Endodermal cell (in vitro differentiated cells): ENCODE results near the gene DXO. TPM values are rescaled to one million over a fixed set of nuclear protein-coding genes. Genes with fewer than 3 reads are reported as not detected.

ENCODE experiments used
- DNase-seq: peaks from one replicate; pipeline ENCODE4 v3.0.0-alpha.2; 2017
- H3K27ac ChIP-seq: 2 replicates; pipeline ENCODE4 v1.5.1; 2013; ENCODE audit warnings: mild to moderate bottlenecking, low read depth, low read length, moderate library complexity
- H3K27me3 ChIP-seq: 2 replicates; pipeline ENCODE4 v1.6.1; 2013; ENCODE audit warnings: mild to moderate bottlenecking, low read length, moderate library complexity; ENCODE audit not compliant: insufficient read depth, control insufficient read depth, poor library complexity, severe bottlenecking
- H3K36me3 ChIP-seq: 2 replicates; pipeline ENCODE4 v1.7.0; 2013; ENCODE audit warnings: mild to moderate bottlenecking, low read length, moderate library complexity; ENCODE audit not compliant: control insufficient read depth, insufficient read depth
- H3K4me1 ChIP-seq: one replicate; pipeline ENCODE4 v1.7.0; 2013; ENCODE audit warnings: low read length; ENCODE audit not compliant: control insufficient read depth, insufficient read depth
- H3K4me3 ChIP-seq: 2 replicates; pipeline ENCODE4 v1.5.1; 2013; ENCODE audit warnings: mild to moderate bottlenecking, low read length, moderate library complexity
- H3K9ac ChIP-seq: 2 replicates; pipeline ENCODE4 v1.6.1; 2013; ENCODE audit warnings: mild to moderate bottlenecking, low read length, moderate library complexity; ENCODE audit not compliant: poor library complexity, severe bottlenecking; ENCODE audit errors: extremely low read depth
- H3K9me3 ChIP-seq: 2 replicates; pipeline ENCODE4 v1.6.1; 2013; ENCODE audit warnings: mild to moderate bottlenecking, low read length, moderate library complexity; ENCODE audit not compliant: control insufficient read depth
- H3K27ac Mint-ChIP-seq: 2 replicates; pipeline ENCODE4 v1.8.0; 2020; ENCODE audit warnings: mixed read lengths
- H3K27me3 Mint-ChIP-seq: 2 replicates; pipeline ENCODE4 v1.8.0; 2021; ENCODE audit warnings: mild to moderate bottlenecking, mixed read lengths; ENCODE audit not compliant: insufficient read depth
- H3K36me3 Mint-ChIP-seq: 2 replicates; pipeline ENCODE4 v1.8.0; 2020; ENCODE audit warnings: low read depth, mixed read lengths
- H3K4me1 Mint-ChIP-seq: 2 replicates; pipeline ENCODE4 v1.8.0; 2020; ENCODE audit warnings: mixed read lengths
- H3K4me3 Mint-ChIP-seq: 2 replicates; pipeline ENCODE4 v1.8.0; 2020; ENCODE audit warnings: mild to moderate bottlenecking, moderate library complexity, mixed read lengths
- H3K9me3 Mint-ChIP-seq: 2 replicates; pipeline ENCODE4 v1.8.0; 2020; ENCODE audit warnings: mild to moderate bottlenecking, mixed read lengths
- WGBS, 2 experiments: methylation state at CpG; one replicate each; pipeline versions ENCODE4 v1.1.5 to v1.1.7; 2013; ENCODE audit warnings: missing lambda C conversion rate in 2 of 2, mixed read lengths in 1 of 2; ENCODE audit not compliant: insufficient coverage in 1 of 2, insufficient read length in 1 of 2; 5-methylcytosine and 5-hydroxymethylcytosine counted together
- total RNA-seq, 2 donors: library from RNA; stranded (reverse); fragmentation: NEBNext Ultra II Directional in 1 of 2; extraction: Animal tissue kit (Norgen Biotek cat#: 25700) in 1 of 2; gene quantifications; 2 replicates in 1 of 2; 3 replicates in 1 of 2; pipeline ENCODE4 v1.2.1, GENCODE V29; 2021
- TF ChIP-seq, protein P1 (sequence below): fragments of 200-600 bp; sonication (generic); conservative IDR thresholded peaks from 2 replicates; pipeline ENCODE4 v1.5.0; 2021; ENCODE audit warnings: antibody characterized with exemption, mild to moderate bottlenecking

The DXO gene
- total RNA-seq, 2 donors from 2014 or later, result 19.2 to 22.3 TPM

DNA sequence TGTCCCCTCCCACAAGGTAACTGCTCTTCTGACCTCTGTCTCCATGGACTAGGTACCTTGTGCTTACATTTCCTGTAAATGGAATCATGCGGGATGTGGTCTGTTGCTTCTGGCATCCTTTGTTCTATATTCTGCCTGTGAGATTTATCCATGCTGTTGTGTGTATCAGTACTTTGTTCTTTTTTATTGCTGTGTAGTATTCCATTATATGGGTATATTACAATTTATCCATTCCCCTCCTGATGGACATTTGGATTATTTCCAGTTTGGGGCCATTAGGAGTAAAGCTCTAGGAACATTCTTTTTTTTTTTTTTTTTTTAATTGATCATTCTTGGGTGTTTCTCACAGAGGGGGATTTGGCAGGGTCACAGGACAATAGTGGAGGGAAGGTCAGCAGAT, 41.0 kb downstream of the DXO start:
- no peak for DNase-seq
- Mint-ChIP-seq H3K4me1 (no peaks in the 10 kb centered on the region), H3K27ac (no peak overlapping the region), H3K27me3 (peaks cover 29% of the 10 kb centered on the region), H3K36me3 (no peaks in the 10 kb centered on the region), H3K4me3 (no peak overlapping the region), H3K9me3 (peaks cover 19% of the 10 kb centered on the region)
- Histone ChIP-seq H3K36me3 (no peaks in the 10 kb centered on the region), H3K27me3 (peaks cover 9% of the 10 kb centered on the region), H3K27ac (no peak overlapping the region), H3K9ac (no peak overlapping the region), H3K9me3 (no peaks in the 10 kb centered on the region), H3K4me1 (no peaks in the 10 kb centered on the region), H3K4me3 (no peak overlapping the region)
- TF ChIP-seq, protein P1, sequence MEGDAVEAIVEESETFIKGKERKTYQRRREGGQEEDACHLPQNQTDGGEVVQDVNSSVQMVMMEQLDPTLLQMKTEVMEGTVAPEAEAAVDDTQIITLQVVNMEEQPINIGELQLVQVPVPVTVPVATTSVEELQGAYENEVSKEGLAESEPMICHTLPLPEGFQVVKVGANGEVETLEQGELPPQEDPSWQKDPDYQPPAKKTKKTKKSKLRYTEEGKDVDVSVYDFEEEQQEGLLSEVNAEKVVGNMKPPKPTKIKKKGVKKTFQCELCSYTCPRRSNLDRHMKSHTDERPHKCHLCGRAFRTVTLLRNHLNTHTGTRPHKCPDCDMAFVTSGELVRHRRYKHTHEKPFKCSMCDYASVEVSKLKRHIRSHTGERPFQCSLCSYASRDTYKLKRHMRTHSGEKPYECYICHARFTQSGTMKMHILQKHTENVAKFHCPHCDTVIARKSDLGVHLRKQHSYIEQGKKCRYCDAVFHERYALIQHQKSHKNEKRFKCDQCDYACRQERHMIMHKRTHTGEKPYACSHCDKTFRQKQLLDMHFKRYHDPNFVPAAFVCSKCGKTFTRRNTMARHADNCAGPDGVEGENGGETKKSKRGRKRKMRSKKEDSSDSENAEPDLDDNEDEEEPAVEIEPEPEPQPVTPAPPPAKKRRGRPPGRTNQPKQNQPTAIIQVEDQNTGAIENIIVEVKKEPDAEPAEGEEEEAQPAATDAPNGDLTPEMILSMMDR, result no peak
- 100% methylated on average over 1 of the region's 1 CpG; no CpG with 5 or more reads in 1 of the 2 experiments for WGBS, 2 experiments

DNA sequence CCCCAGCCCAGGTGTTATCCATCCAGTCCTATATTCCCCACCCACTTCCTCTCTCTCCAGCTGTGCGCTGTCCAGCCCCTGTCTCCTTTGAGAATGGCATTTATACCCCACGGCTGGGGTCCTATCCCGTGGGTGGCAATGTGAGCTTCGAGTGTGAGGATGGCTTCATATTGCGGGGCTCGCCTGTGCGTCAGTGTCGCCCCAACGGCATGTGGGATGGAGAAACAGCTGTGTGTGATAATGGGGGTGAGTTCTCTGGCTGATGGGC, 43.3 kb downstream of the DXO start:
- H3K27ac Mint-ChIP-seq, result no peak overlapping the region
- TF ChIP-seq, protein P1, result no peak
- 89 to 100% methylated on average over 1 to 9 of the region's 9 CpGs for WGBS, 2 experiments
- Histone ChIP-seq H3K27me3 (peaks cover 9% of the 10 kb centered on the region), H3K4me3 (no peak overlapping the region), H3K27ac (no peak overlapping the region), H3K9ac (no peak overlapping the region), H3K9me3 (no peaks in the 10 kb centered on the region), H3K36me3 (no peaks in the 10 kb centered on the region), H3K4me1 (no peaks in the 10 kb centered on the region)
- peaks cover 16% of the 10 kb centered on the region for H3K9me3 Mint-ChIP-seq
- DNase-seq, result no peak
- H3K36me3 Mint-ChIP-seq, result no peaks in the 10 kb centered on the region
- H3K4me1 Mint-ChIP-seq, result no peaks in the 10 kb centered on the region
- no peak overlapping the region for H3K4me3 Mint-ChIP-seq
- H3K27me3 Mint-ChIP-seq, result peaks cover 23% of the 10 kb centered on the region

DNA sequence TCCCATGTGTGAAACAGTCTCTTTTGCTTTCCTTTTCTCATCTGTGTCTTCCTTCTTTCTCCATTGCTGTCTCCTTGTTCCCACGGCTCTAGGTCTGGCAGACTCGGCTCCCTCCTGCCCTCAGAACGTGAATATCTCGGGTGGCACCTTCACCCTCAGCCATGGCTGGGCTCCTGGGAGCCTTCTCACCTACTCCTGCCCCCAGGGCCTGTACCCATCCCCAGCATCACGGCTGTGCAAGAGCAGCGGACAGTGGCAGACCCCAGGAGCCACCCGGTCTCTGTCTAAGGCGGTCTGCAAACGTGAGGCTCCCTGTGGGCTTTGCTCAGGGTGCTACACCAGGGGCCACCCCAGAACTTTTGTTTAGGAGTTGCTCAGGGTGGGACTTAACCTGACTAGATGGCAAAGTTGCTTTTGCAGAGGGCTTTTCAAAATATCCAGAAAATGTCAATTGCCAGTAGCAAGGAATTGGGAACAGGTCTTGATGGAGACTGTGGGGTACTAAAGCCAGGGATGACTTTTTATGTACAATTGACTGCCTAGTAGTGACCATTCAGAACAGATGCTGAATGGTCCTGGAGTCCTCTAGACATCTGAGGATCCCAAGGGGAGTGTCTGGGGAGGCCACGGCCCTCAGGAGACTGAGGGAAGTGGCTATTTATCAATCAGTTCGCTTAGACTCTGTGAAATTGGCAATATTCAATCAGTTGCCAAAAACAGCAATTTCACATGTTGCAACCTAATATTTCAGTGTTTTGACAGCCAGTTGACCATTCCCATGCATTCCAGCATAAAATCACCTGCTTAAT, 43.9 kb downstream of the DXO start:
- TF ChIP-seq, protein P1, result no peak
- 86 to 93% methylated on average over 5 to 11 of the region's 11 CpGs for WGBS, 2 experiments
- Histone ChIP-seq H3K9me3 (no peaks in the 10 kb centered on the region), H3K27me3 (peaks cover 9% of the 10 kb centered on the region), H3K27ac (no peak overlapping the region), H3K4me3 (no peak overlapping the region), H3K36me3 (no peaks in the 10 kb centered on the region), H3K4me1 (no peaks in the 10 kb centered on the region), H3K9ac (no peak overlapping the region)
- Mint-ChIP-seq H3K36me3 (no peaks in the 10 kb centered on the region), H3K4me1 (no peaks in the 10 kb centered on the region), H3K9me3 (peaks cover 10% of the 10 kb centered on the region), H3K27ac (no peak overlapping the region), H3K4me3 (no peak overlapping the region), H3K27me3 (peaks cover 18% of the 10 kb centered on the region)
- no peak for DNase-seq
